Heart left ventricle (tissue), 16 donors: ENCODE data around the gene PLEKHA6. TPM values are rescaled to one million over a fixed set of nuclear protein-coding genes. Genes with fewer than 3 reads are reported as not detected.

Source experiments
- ATAC-seq, 4 donors: fragments of 200-7000 bp; cut with Tn5 transposase; one replicate each; pipeline ENCODE4 v1.9.1; 2020 to 2022; ENCODE audit warnings: moderate library complexity in 4 of 4, mild to moderate bottlenecking in 3 of 4, moderate number of reproducible peaks in 1 of 4
- DNase-seq, 5 donors: peaks; one replicate each; pipeline ENCODE4 v3.0.0-alpha.2; 2020
- H3K27ac ChIP-seq, 12 donors: fragments of 200-600 bp; sonication (generic) in 4 of 12; one replicate each; pipeline versions ENCODE4 v1.5.0 to v1.8.0; 2016 to 2022; ENCODE audit warnings: mild to moderate bottlenecking in 2 of 12
- H3K27me3 ChIP-seq, 9 donors: fragments of 200-600 bp; sonication (generic) in 2 of 9; one replicate each; pipeline versions ENCODE4 v1.5.1 to v1.8.0; 2016 to 2022; ENCODE audit warnings: mild to moderate bottlenecking in 3 of 9
- H3K36me3 ChIP-seq, 9 donors: fragments of 200-600 bp; sonication (generic) in 2 of 9; one replicate each; pipeline versions ENCODE4 v1.5.0 to v1.8.0; 2018 to 2022; ENCODE audit warnings: mild to moderate bottlenecking in 2 of 9
- H3K4me1 ChIP-seq, 12 donors: fragments of 200-600 bp; sonication (generic) in 4 of 12; one replicate each; pipeline versions ENCODE4 v1.5.0 to v1.8.0; 2016 to 2022; ENCODE audit warnings: mild to moderate bottlenecking in 3 of 12
- H3K4me3 ChIP-seq, 12 donors: fragments of 200-600 bp; sonication (generic) in 4 of 12; one replicate each; pipeline versions ENCODE4 v1.5.0 to v1.8.0; 2017 to 2022; ENCODE audit warnings: mild to moderate bottlenecking in 9 of 12, moderate library complexity in 4 of 12
- H3K9me3 ChIP-seq, 12 donors: fragments of 200-600 bp; sonication (generic) in 4 of 12; one replicate each; pipeline versions ENCODE4 v1.5.0 to v1.8.0; 2016 to 2022; ENCODE audit warnings: mild to moderate bottlenecking in 1 of 12
- POLR2A ChIP-seq, 2 donors: fragments of 450-650 bp; IDR thresholded peaks; one replicate each; pipeline ENCODE4 v1.6.1; 2017; ENCODE audit warnings: antibody characterized with exemption in 2 of 2, mild to moderate bottlenecking in 2 of 2, moderate library complexity in 2 of 2
- WGBS, 4 donors: extraction: QIAGEN DNeasy Blood & Tissue Kit in 2 of 4; methylation state at CpG; one replicate each; pipeline versions ENCODE4 v1.1.5 to v1.1.7; 2013 to 2018; 5-methylcytosine and 5-hydroxymethylcytosine counted together
- intact Hi-C, 10 donors: fragments of 100-400 bp; cut with DNase I; formaldehyde crosslinking; loops; one replicate each; pipeline versions ENCODE4 v1.11.1 to v1.14.2; 2022
- polyA plus RNA-seq, 2 donors: library from polyadenylated mRNA; stranded (reverse); fragments of 200-250 nt; gene quantifications; one replicate each; pipeline ENCODE4 v1.2.3, GENCODE V29; 2013
- total RNA-seq, 9 donors: library from RNA; depleted of rRNA in 2 of 9; stranded (reverse); fragments of >200 nt in 2 of 9; fragmentation: NEBNext Ultra II Directional in 3 of 9; extraction: Animal tissue kit (Norgen Biotek cat#: 25700) in 3 of 9; gene quantifications; one replicate each; pipeline versions ENCODE4 v1.1.0 to v1.2.4, GENCODE V29; 2016 to 2023
- TF ChIP-seq, protein P1 (sequence below), 12 donors: fragments of 200-600 bp; sonication (generic) in 4 of 12; IDR thresholded peaks; one replicate each; pipeline versions ENCODE4 v1.5.0 to v1.8.0; 2018 to 2022; ENCODE audit warnings: antibody characterized with exemption in 12 of 12, mild to moderate bottlenecking in 5 of 12
- donor health status: ischemic (EF 13 %, LVEDD 7.1; RV severe dilation, severe dysfunction).
- donor health status: healthy with polysubstance abuse.
- donor health status: DM: no; HTN: yes; CAD: no.
- donor health status: DM: no; HTN: no; CAD: no.
- donor health status: ischemic (EF 25% LVEDD 6.9; RV normal size, moderate dysfunction).
- donor health status: ischemic (EF 25% LVEDD 5.7; RV mildly dilated, moderate dysfunction).
- donor health status: healthy.
- donor health status: DM: yes; HTN: yes; CAD: no.
- donor health status: ischemic (EF 35%, LVEDD 5.7; RV mildly dilated, moderate dysfunction).
- donor health status: nonischemic (EF 11% LVEDD 7.7; RV severe dilation, severe dysfunction).
- donor health status: DM: yes; HTN: yes; CAD: no.
- donor health status: PGD.
- donor health status: ischemic (EF 29% LVEDD 5.4; RV normal size, mild dysfunction).
- donor health status: nonischemic (EF 23%, LVEDD 6.1; RV moderate dilation, normal function).

Gene PLEKHA6
- total and polyA plus RNA-seq, 11 donors, result 5.2 to 33.2 (median 18.9) TPM

- intact Hi-C loops, result loop anchor here in 2 of 10 donors (10.0 kb wide), 2 partner anchors 51 to 251 kb away; no protein-coding TSS in a partner anchor
- WGBS, 4 donors, result 67 to 80% (median 70%) methylated on average over 7 of the region's 7 CpGs
- H3K9me3 ChIP-seq, result no peaks in the 10 kb centered on the region
Observed at GRCh38 chr1:204254031-204254661, 105.6 kb downstream of the PLEKHA6 start.

GRCh38 chr1:204251926-204252689, 107.6 kb downstream of the PLEKHA6 start:
- Histone ChIP-seq H3K36me3 (peaks cover 0 to 43% (median 12%) of the 10 kb centered on the region in 9 donors), H3K9me3 (no peaks in the 10 kb centered on the region), H3K27ac (no peak overlapping the region), H3K4me3 (no peak overlapping the region), H3K4me1 (peaks cover 0 to 17% (median 0%) of the 10 kb centered on the region in 12 donors), H3K27me3 (no peaks in the 10 kb centered on the region)
- ATAC-seq (no peak), DNase-seq (no peak)
- WGBS, 4 donors, result 62 to 88% (median 77%) methylated on average over 6 of the region's 6 CpGs
- intact Hi-C loops, result loop anchor here in 2 of 10 donors (10.0 kb wide), 2 partner anchors 53 to 253 kb away; no protein-coding TSS in a partner anchor
- TF ChIP-seq, protein P1, sequence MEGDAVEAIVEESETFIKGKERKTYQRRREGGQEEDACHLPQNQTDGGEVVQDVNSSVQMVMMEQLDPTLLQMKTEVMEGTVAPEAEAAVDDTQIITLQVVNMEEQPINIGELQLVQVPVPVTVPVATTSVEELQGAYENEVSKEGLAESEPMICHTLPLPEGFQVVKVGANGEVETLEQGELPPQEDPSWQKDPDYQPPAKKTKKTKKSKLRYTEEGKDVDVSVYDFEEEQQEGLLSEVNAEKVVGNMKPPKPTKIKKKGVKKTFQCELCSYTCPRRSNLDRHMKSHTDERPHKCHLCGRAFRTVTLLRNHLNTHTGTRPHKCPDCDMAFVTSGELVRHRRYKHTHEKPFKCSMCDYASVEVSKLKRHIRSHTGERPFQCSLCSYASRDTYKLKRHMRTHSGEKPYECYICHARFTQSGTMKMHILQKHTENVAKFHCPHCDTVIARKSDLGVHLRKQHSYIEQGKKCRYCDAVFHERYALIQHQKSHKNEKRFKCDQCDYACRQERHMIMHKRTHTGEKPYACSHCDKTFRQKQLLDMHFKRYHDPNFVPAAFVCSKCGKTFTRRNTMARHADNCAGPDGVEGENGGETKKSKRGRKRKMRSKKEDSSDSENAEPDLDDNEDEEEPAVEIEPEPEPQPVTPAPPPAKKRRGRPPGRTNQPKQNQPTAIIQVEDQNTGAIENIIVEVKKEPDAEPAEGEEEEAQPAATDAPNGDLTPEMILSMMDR (IDR thresholded peaks at IDR 0.05), result no peak
- no peak for TF ChIP-seq POLR2A (IDR thresholded peaks at IDR 0.05)

More at GRCh38 chr1:204254031-204254661, 105.6 kb downstream of the PLEKHA6 start:
- no peak overlapping the region for H3K4me3 ChIP-seq
- DNase-seq (peak in 1 of 5 donors; percentile 70), ATAC-seq (peak in 2 of 4 donors; percentile 30 to 41)
- H3K36me3 ChIP-seq, result peaks cover 0 to 46% (median 14%) of the 10 kb centered on the region in 9 donors
- TF ChIP-seq, protein P1 (IDR thresholded peaks at IDR 0.05), result no peak
- no peak for TF ChIP-seq POLR2A (IDR thresholded peaks at IDR 0.05)
- no peaks in the 10 kb centered on the region for H3K27me3 ChIP-seq
- peaks cover 0 to 17% (median 0%) of the 10 kb centered on the region in 12 donors for H3K4me1 ChIP-seq
- no peak overlapping the region for H3K27ac ChIP-seq

GRCh38 chr1:204251286-204251685, 108.4 kb downstream of the PLEKHA6 start:
- TF ChIP-seq, protein P1 (IDR thresholded peaks at IDR 0.05), result no peak
- no peak for TF ChIP-seq POLR2A (IDR thresholded peaks at IDR 0.05)
- WGBS, 4 donors, result 92 to 97% (median 95%) methylated on average over 7 of the region's 7 CpGs
- H3K36me3 ChIP-seq, result peaks cover 0 to 44% (median 10%) of the 10 kb centered on the region in 9 donors
- H3K27me3 ChIP-seq, result no peaks in the 10 kb centered on the region
- DNase-seq, result no peak
- no peak for ATAC-seq
- no peak overlapping the region for H3K4me3 ChIP-seq
- H3K4me1 ChIP-seq, result peaks cover 0 to 17% (median 0%) of the 10 kb centered on the region in 12 donors
- no peaks in the 10 kb centered on the region for H3K9me3 ChIP-seq
- intact Hi-C loops, result loop anchor here in 2 of 10 donors (10.0 kb wide), 2 partner anchors 54 to 254 kb away; no protein-coding TSS in a partner anchor
- H3K27ac ChIP-seq, result no peak overlapping the region
